Measurements from ENCODE around the gene IPO4.

Gene IPO4

GRCh38 chr14:24151404-24152080 is 37.1 kb downstream of the IPO4 start:
- H3K4me3 ChIP-seq (ENCODE audit: low read depth, low read length), result no peak overlapping the region
- TF ChIP-seq, protein P1, sequence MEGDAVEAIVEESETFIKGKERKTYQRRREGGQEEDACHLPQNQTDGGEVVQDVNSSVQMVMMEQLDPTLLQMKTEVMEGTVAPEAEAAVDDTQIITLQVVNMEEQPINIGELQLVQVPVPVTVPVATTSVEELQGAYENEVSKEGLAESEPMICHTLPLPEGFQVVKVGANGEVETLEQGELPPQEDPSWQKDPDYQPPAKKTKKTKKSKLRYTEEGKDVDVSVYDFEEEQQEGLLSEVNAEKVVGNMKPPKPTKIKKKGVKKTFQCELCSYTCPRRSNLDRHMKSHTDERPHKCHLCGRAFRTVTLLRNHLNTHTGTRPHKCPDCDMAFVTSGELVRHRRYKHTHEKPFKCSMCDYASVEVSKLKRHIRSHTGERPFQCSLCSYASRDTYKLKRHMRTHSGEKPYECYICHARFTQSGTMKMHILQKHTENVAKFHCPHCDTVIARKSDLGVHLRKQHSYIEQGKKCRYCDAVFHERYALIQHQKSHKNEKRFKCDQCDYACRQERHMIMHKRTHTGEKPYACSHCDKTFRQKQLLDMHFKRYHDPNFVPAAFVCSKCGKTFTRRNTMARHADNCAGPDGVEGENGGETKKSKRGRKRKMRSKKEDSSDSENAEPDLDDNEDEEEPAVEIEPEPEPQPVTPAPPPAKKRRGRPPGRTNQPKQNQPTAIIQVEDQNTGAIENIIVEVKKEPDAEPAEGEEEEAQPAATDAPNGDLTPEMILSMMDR (IDR thresholded peaks at IDR 0.05; ENCODE audit: borderline replicate concordance, insufficient read depth, low read depth, low read length), result no peak

DNA sequence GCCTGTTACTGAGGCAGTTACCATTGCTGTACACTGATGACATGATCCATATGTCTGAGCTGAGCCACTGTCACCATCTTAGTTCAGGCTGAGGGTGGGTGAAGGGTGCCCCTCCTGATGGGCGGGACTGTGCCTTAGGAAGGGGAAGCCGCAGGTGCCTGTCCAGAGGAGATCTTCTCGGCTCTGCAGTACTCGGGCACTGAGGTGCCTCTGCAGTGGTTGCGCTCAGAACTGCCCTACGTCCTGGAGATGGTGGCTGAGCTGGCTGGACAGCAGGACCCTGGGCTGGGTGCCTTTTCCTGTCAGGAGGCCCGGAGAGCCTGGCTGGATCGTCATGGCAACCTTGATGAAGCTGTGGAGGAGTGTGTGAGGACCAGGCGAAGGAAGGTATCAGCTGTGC is 37.6 kb downstream of the IPO4 start:
- TF ChIP-seq, protein P1 (IDR thresholded peaks at IDR 0.05; ENCODE audit: borderline replicate concordance, insufficient read depth, low read depth, low read length), result no peak
- H3K4me3 ChIP-seq (ENCODE audit: low read depth, low read length), result no peak overlapping the region

- TF ChIP-seq, protein P1 (IDR thresholded peaks at IDR 0.05; ENCODE audit: borderline replicate concordance, insufficient read depth, low read depth, low read length), result no peak
- no peak overlapping the region for H3K4me3 ChIP-seq (ENCODE audit: low read depth, low read length)
Observed at GRCh38 chr14:24150567-24150966, 38.0 kb downstream of the IPO4 start.

DNA sequence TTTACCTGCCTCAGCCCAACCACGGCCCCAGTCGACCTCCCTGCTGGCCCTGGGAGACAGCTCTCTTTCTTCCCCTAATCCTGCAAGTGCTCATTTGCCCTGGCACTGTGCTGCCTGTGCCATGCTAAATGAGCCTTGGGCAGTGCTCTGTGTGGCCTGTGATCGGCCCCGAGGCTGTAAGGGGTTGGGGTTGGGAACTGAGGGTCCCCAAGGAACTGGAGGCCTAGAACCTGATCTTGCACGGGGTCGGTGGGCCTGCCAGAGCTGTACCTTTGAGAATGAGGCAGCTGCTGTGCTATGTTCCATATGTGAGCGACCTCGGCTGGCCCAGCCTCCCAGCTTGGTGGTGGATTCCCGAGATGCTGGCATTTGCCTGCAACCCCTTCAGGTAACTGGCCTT is 38.6 kb downstream of the IPO4 start:
- TF ChIP-seq, protein P1 (IDR thresholded peaks at IDR 0.05; ENCODE audit: borderline replicate concordance, insufficient read depth, low read depth, low read length), result no peak
- no peak overlapping the region for H3K4me3 ChIP-seq (ENCODE audit: low read depth, low read length)

DNA sequence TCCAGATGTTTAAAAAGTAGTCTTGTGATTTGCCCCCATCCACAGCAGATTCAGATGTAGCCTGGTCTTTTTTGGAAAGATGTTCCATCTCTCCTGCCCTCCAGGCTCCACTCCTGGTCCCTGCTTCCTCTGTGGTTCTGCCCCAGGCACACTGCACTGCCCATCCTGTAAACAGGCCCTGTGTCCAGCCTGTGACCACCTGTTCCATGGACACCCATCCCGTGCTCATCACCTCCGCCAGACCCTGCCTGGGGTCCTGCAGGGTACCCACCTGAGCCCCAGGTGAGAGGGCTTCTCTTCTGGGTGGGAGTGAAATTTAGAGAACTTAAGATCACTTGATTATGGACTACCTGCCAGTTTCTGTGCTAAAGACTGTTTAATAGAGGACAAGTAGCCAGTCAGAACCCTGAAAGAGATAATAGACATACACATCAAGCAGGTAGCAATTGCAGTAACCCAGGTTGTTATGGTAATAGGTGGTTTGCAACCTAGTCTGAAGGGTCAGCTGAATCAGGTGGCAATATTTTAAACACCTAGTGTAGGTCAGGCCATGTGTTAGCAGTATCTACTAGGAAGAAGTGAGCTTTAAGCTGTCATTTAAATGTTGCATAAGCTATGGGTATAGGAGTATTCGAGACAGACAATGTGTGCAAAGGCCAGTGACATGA is 39.2 kb downstream of the IPO4 start:
- H3K4me3 ChIP-seq (ENCODE audit: low read depth, low read length), result no peak overlapping the region
- TF ChIP-seq, protein P1 (IDR thresholded peaks at IDR 0.05; ENCODE audit: borderline replicate concordance, insufficient read depth, low read depth, low read length), result no peak

DNA sequence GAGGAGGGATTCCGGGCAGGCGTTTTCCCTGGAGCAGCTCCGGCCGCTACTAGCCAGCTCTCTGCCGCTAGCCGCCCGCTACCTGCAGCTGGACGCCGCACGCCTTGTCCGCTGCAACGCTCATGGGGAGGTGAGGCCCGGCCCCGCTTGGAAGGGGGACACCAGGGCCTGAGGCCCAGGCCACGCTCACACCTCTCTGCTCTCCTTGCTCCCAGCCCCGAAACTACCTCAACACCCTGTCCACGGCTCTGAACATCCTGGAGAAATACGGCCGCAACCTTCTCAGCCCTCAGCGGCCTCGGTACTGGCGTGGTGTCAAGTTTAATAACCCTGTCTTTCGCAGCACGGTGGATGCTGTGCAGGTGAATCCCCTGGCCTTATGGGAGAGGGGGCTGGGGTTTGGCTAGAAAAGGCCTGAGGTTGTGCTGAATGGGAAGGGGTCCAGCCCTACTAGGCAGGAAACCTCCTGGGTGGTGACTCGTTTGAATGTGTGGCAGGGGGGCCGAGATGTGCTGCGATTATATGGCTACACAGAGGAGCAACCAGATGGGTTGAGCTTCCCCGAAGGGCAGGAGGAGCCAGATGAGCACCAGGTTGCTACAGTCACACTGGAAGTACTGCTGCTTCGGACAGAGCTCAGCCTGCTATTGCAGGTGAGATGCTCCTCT is 40.7 kb downstream of the IPO4 start:
- TF ChIP-seq, protein P1 (IDR thresholded peaks at IDR 0.05; ENCODE audit: borderline replicate concordance, insufficient read depth, low read depth, low read length), result no peak
- H3K4me3 ChIP-seq (ENCODE audit: low read depth, low read length), result peak overlapping the region; percentile 63
